ENCODE results near the gene DHRS7B. TPM values are rescaled to one million over a fixed set of nuclear protein-coding genes. Genes with fewer than 3 reads are reported as not detected.
"Not testable (repeated sequence)": the region's sequence is repeated elsewhere in the genome, so short reads cannot be mapped to it uniquely, and the experiment has no call there.

Gene DHRS7B
- total RNA-seq, 1 donor from 2014 or later: 19.1 TPM

GRCh38 chr17:21113049-21113690, 13.6 kb upstream of the DHRS7B start:
- no peak for DNase-seq (ENCODE audit: low read depth)
- no peak for TF ChIP-seq CTCF (conservative IDR thresholded peaks at IDR 0.05; ENCODE audit: low read depth, low read length)
- no peak overlapping the region for H3K4me3 ChIP-seq (ENCODE audit: low read depth, low read length)

GRCh38 chr17:21113716-21114115, 13.0 kb upstream of the DHRS7B start:
- TF ChIP-seq CTCF (conservative IDR thresholded peaks at IDR 0.05; ENCODE audit: low read depth, low read length): no peak
- no peak for DNase-seq (ENCODE audit: low read depth)
- H3K4me3 ChIP-seq (ENCODE audit: low read depth, low read length): no peak overlapping the region

- DNase-seq (ENCODE audit: low read depth); H3K4me3 ChIP-seq (ENCODE audit: low read depth, low read length): not testable (repeated sequence)
These were observed 12.0 kb upstream of the DHRS7B start for GRCh38 chr17:21114791-21115190.

- peak; percentile 93 for TF ChIP-seq CTCF (conservative IDR thresholded peaks at IDR 0.05; ENCODE audit: low read depth, low read length)
- DNase-seq (ENCODE audit: low read depth): no peak
- H3K4me3 ChIP-seq (ENCODE audit: low read depth, low read length): no peak overlapping the region
These were observed 7.4 kb upstream of the DHRS7B start for GRCh38 chr17:21119247-21119918.

- DNase-seq (ENCODE audit: low read depth): no peak
- no peak for TF ChIP-seq CTCF (conservative IDR thresholded peaks at IDR 0.05; ENCODE audit: low read depth, low read length)
- H3K4me3 ChIP-seq (ENCODE audit: low read depth, low read length): no peak overlapping the region
These were observed 6.9 kb upstream of the DHRS7B start for GRCh38 chr17:21119919-21120249.

- no peak for TF ChIP-seq CTCF (conservative IDR thresholded peaks at IDR 0.05; ENCODE audit: low read depth, low read length)
- no peak overlapping the region for H3K4me3 ChIP-seq (ENCODE audit: low read depth, low read length)
- DNase-seq (ENCODE audit: low read depth): no peak
These were observed 2.7 kb upstream of the DHRS7B start for GRCh38 chr17:21124086-21124485.

- DNase-seq (ENCODE audit: low read depth): not testable (repeated sequence)
These were observed 2.2 kb upstream of the DHRS7B start for GRCh38 chr17:21124517-21124916.

GRCh38 chr17:21125862-21126261, 902 bp upstream of the DHRS7B start:
- DNase-seq (ENCODE audit: low read depth): no peak
- H3K4me3 ChIP-seq (ENCODE audit: low read depth, low read length): peak overlapping the region; percentile 93
- no peak for TF ChIP-seq CTCF (conservative IDR thresholded peaks at IDR 0.05; ENCODE audit: low read depth, low read length)

More at GRCh38 chr17:21124517-21124916, 2.2 kb upstream of the DHRS7B start:
- H3K4me3 ChIP-seq (ENCODE audit: low read depth, low read length): not testable (repeated sequence)
